Measurements from ENCODE around the gene SMIM26. TPM values are rescaled to one million over a fixed set of nuclear protein-coding genes. Genes with fewer than 3 reads are reported as not detected.

The SMIM26 gene
- total RNA-seq, 2 donors from 2014 or later: 67.6 to 80.3 TPM

- Histone ChIP-seq H3K27me3 (ENCODE audit: control insufficient read depth, insufficient read depth, low read length, poor library complexity, severe bottlenecking) (no peaks in the 10 kb centered on the region), H3K4me1 (ENCODE audit: control insufficient read depth, insufficient read depth, low read length) (no peaks in the 10 kb centered on the region), H3K36me3 (ENCODE audit: control insufficient read depth, insufficient read depth, low read length) (peaks cover 80% of the 10 kb centered on the region), H3K9ac (ENCODE audit: extremely low read depth, low read length, poor library complexity, severe bottlenecking) (no peak overlapping the region), H3K4me3 (ENCODE audit: low read length) (no peak overlapping the region), H3K9me3 (ENCODE audit: control insufficient read depth, low read length) (no peaks in the 10 kb centered on the region), H3K27ac (ENCODE audit: low read depth, low read length) (no peak overlapping the region)
- Mint-ChIP-seq H3K27ac (no peak overlapping the region), H3K36me3 (ENCODE audit: low read depth) (peaks cover 67% of the 10 kb centered on the region), H3K27me3 (ENCODE audit: insufficient read depth) (no peaks in the 10 kb centered on the region), H3K4me1 (no peaks in the 10 kb centered on the region), H3K4me3 (no peak overlapping the region), H3K9me3 (no peaks in the 10 kb centered on the region)
- TF ChIP-seq, protein P1, sequence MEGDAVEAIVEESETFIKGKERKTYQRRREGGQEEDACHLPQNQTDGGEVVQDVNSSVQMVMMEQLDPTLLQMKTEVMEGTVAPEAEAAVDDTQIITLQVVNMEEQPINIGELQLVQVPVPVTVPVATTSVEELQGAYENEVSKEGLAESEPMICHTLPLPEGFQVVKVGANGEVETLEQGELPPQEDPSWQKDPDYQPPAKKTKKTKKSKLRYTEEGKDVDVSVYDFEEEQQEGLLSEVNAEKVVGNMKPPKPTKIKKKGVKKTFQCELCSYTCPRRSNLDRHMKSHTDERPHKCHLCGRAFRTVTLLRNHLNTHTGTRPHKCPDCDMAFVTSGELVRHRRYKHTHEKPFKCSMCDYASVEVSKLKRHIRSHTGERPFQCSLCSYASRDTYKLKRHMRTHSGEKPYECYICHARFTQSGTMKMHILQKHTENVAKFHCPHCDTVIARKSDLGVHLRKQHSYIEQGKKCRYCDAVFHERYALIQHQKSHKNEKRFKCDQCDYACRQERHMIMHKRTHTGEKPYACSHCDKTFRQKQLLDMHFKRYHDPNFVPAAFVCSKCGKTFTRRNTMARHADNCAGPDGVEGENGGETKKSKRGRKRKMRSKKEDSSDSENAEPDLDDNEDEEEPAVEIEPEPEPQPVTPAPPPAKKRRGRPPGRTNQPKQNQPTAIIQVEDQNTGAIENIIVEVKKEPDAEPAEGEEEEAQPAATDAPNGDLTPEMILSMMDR (conservative IDR thresholded peaks at IDR 0.05): no peak
- DNase-seq: no peak
- WGBS, 2 experiments (ENCODE audit: insufficient coverage in 1 of 2, insufficient read length in 1 of 2): 93% methylated on average over 3 of the region's 4 CpGs; no CpG with 5 or more reads in 1 of the 2 experiments
Observed at GRCh38 chr20:18543216-18543615, 24.0 kb upstream of the SMIM26 start.

- 84 to 97% methylated on average over 6 to 7 of the region's 7 CpGs for WGBS, 2 experiments (ENCODE audit: insufficient coverage in 1 of 2, insufficient read length in 1 of 2)
- Mint-ChIP-seq H3K36me3 (ENCODE audit: low read depth) (peaks cover 66% of the 10 kb centered on the region), H3K27me3 (ENCODE audit: insufficient read depth) (no peaks in the 10 kb centered on the region), H3K4me1 (no peaks in the 10 kb centered on the region), H3K4me3 (no peak overlapping the region), H3K27ac (no peak overlapping the region), H3K9me3 (no peaks in the 10 kb centered on the region)
- H3K36me3 ChIP-seq (ENCODE audit: control insufficient read depth, insufficient read depth, low read length): peaks cover 82% of the 10 kb centered on the region
- TF ChIP-seq, protein P1 (conservative IDR thresholded peaks at IDR 0.05): no peak
- no peak for DNase-seq
- no peak overlapping the region for H3K9ac ChIP-seq (ENCODE audit: extremely low read depth, low read length, poor library complexity, severe bottlenecking)
- H3K9me3 ChIP-seq (ENCODE audit: control insufficient read depth, low read length): no peaks in the 10 kb centered on the region
- H3K27ac ChIP-seq (ENCODE audit: low read depth, low read length): no peak overlapping the region
- no peaks in the 10 kb centered on the region for H3K4me1 ChIP-seq (ENCODE audit: control insufficient read depth, insufficient read depth, low read length)
- no peaks in the 10 kb centered on the region for H3K27me3 ChIP-seq (ENCODE audit: control insufficient read depth, insufficient read depth, low read length, poor library complexity, severe bottlenecking)
- no peak overlapping the region for H3K4me3 ChIP-seq (ENCODE audit: low read length)
Observed at GRCh38 chr20:18543932-18544331, 23.3 kb upstream of the SMIM26 start.

DNA sequence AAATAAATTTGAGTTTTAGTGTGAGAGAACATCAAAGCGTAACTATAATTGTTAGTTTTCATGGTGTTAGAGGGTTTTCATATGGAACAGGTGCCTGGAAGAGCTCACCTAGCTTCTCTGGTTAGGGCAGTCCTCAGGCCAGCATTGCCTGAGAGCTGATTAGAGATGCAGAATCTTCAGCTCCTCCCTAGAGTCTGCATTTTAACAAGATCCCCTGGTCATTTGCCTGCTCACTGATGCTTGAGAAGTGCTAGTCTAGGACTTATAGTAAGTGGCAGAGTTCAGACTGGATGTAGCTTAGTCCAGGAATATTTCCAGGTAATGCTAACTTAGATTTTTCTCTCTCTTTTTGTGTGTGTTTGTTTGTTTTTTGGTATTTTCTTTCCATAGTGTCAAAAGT lies 21.7 kb upstream of the SMIM26 start:
- no peak for DNase-seq
- Histone ChIP-seq H3K36me3 (ENCODE audit: control insufficient read depth, insufficient read depth, low read length) (peaks cover 90% of the 10 kb centered on the region), H3K4me1 (ENCODE audit: control insufficient read depth, insufficient read depth, low read length) (no peaks in the 10 kb centered on the region), H3K9me3 (ENCODE audit: control insufficient read depth, low read length) (no peaks in the 10 kb centered on the region), H3K4me3 (ENCODE audit: low read length) (no peak overlapping the region), H3K27me3 (ENCODE audit: control insufficient read depth, insufficient read depth, low read length, poor library complexity, severe bottlenecking) (no peaks in the 10 kb centered on the region), H3K27ac (ENCODE audit: low read depth, low read length) (no peak overlapping the region), H3K9ac (ENCODE audit: extremely low read depth, low read length, poor library complexity, severe bottlenecking) (no peak overlapping the region)
- 94 to 100% methylated on average over 1 of the region's 1 CpG for WGBS, 2 experiments (ENCODE audit: insufficient coverage in 1 of 2, insufficient read length in 1 of 2)
- Mint-ChIP-seq H3K9me3 (no peaks in the 10 kb centered on the region), H3K4me3 (no peak overlapping the region), H3K27ac (no peak overlapping the region), H3K27me3 (ENCODE audit: insufficient read depth) (no peaks in the 10 kb centered on the region), H3K4me1 (no peaks in the 10 kb centered on the region), H3K36me3 (ENCODE audit: low read depth) (peaks cover 62% of the 10 kb centered on the region)
- TF ChIP-seq, protein P1 (conservative IDR thresholded peaks at IDR 0.05): no peak

Data from endodermal cell (in vitro differentiated cells).